Measurements from ENCODE around the gene PLA2G2D. TPM values are rescaled to one million over a fixed set of nuclear protein-coding genes. Genes with fewer than 3 reads are reported as not detected.

The PLA2G2D gene
- 10.1 TPM for polyA plus RNA-seq

GRCh38 chr1:20119347-20119746 is at the start of gene PLA2G2D:
Gene PLA2G2D (minus strand): TSS chr1:20119536. CDS start chr1:20119498, 38 bp downstream.
- H3K4me3 Mint-ChIP-seq, result peak within 1 kb of the TSS; percentile 19 to 92 (median 62)
- no peaks in the 10 kb centered on the region for H3K27me3 Mint-ChIP-seq
- peaks cover 2% of the 10 kb centered on the region for H3K36me3 Mint-ChIP-seq
- H3K27ac Mint-ChIP-seq, result peak within 1 kb of the TSS; percentile 63 to 93 (median 82)
- H3K9me3 Mint-ChIP-seq, result peaks cover 0 to 1% (median 0%) of the 10 kb centered on the region in 3 donors
- H3K4me1 Mint-ChIP-seq, result peaks cover 34 to 47% (median 46%) of the 10 kb centered on the region in 3 donors

GRCh38 chr1:20168564-20169491 is 49.5 kb upstream of the PLA2G2D start:
- peaks cover 2% of the 10 kb centered on the region for H3K36me3 Mint-ChIP-seq
- no peak overlapping the region for H3K4me3 Mint-ChIP-seq
- H3K9me3 Mint-ChIP-seq, result peaks cover 3 to 8% (median 5%) of the 10 kb centered on the region in 3 donors
- H3K27ac Mint-ChIP-seq, result peak overlapping the region in 2 of 3 donors; percentile 20 to 33
- H3K4me1 Mint-ChIP-seq, result peaks cover 4 to 14% (median 8%) of the 10 kb centered on the region in 3 donors
- H3K27me3 Mint-ChIP-seq, result peaks cover 6% of the 10 kb centered on the region

GRCh38 chr1:20167126-20167525 is 47.8 kb upstream of the PLA2G2D start:
- Mint-ChIP-seq H3K27ac (no peak overlapping the region), H3K27me3 (peaks cover 8% of the 10 kb centered on the region), H3K36me3 (peaks cover 2% of the 10 kb centered on the region), H3K9me3 (peaks cover 7 to 22% (median 13%) of the 10 kb centered on the region in 3 donors), H3K4me1 (peaks cover 4 to 11% (median 6%) of the 10 kb centered on the region in 3 donors), H3K4me3 (peak overlapping the region in 1 of 4 donors; percentile 29)

DNA sequence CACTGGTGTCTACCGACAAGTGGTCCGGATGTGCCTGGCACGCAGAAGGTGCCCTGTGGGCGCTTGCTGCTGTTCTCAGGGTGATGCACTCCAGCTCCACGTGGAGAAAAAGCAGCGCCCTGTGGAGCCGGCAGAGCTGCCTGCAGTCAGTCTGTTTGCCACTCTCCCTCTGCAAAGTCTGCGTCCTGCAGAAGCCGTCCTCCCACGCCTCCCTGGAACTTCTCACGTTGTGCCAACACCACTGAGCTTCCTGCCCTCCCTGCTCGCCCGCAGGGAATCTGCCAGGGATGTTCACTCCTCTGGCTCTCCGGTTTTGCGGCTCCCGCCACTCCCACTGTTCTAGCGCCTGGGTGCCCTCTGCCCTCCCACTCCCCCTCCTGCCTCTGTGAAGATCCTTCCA is 46.7 kb upstream of the PLA2G2D start:
- peaks cover 0 to 5% (median 1%) of the 10 kb centered on the region in 3 donors for H3K4me1 Mint-ChIP-seq
- H3K27ac Mint-ChIP-seq, result no peak overlapping the region
- H3K27me3 Mint-ChIP-seq, result peaks cover 8% of the 10 kb centered on the region
- peaks cover 10 to 30% (median 19%) of the 10 kb centered on the region in 3 donors for H3K9me3 Mint-ChIP-seq
- no peak overlapping the region for H3K4me3 Mint-ChIP-seq
- peaks cover 2% of the 10 kb centered on the region for H3K36me3 Mint-ChIP-seq

DNA sequence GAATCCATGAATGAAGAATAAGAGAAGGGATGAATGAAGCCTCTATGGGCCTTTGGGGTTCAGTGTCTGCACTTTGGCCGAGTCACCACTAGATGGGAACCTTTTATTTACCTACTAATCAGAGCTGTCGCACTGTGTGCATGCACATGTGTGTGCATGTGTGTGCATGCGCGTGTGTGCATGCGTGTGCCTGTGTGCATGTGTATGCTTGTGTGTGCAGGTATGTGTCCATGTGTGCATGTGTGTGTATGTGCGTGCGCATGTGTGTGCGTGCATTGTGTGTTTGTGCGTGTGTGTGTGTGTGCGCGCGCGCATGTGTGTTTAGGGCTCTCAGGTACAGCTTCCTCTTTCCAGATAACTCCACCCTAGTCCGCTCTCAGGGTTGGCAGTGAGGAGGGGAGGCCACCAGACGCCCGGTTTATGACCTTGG is 46.2 kb upstream of the PLA2G2D start:
- H3K36me3 Mint-ChIP-seq, result peaks cover 2% of the 10 kb centered on the region
- peaks cover 0 to 5% (median 1%) of the 10 kb centered on the region in 3 donors for H3K4me1 Mint-ChIP-seq
- H3K4me3 Mint-ChIP-seq, result no peak overlapping the region
- H3K9me3 Mint-ChIP-seq, result peaks cover 10 to 31% (median 21%) of the 10 kb centered on the region in 3 donors
- peaks cover 8% of the 10 kb centered on the region for H3K27me3 Mint-ChIP-seq
- peak overlapping the region in 1 of 3 donors; percentile 4 for H3K27ac Mint-ChIP-seq

DNA sequence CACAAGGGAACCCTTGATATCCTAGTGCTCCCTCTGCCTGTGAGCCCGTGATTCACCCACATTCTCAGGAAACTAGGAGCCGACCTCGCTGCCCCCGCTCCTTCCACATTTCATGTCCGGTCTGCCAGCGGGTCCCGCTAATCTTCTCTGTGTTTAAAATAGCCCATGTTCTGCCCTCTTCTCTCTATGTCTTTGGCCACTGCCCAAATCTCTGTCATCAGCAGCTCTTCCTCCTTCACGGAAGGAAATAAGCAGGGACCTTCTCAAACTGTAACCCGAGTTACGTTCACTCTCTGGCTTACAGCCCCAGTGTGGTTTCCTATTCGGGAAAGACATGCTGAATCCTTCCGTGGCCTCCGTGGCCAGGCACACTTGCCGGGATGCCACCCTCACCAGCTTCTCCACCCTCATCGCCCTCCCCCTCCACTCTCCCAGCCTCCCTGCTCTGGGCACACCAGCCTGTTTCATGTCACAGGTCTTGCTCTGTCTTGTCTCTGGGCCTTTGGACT is 45.4 kb upstream of the PLA2G2D start:
- Mint-ChIP-seq H3K9me3 (peaks cover 12 to 31% (median 21%) of the 10 kb centered on the region in 3 donors), H3K36me3 (peaks cover 2% of the 10 kb centered on the region), H3K4me3 (no peak overlapping the region), H3K4me1 (peaks cover 0 to 1% (median 1%) of the 10 kb centered on the region in 3 donors), H3K27me3 (peaks cover 6% of the 10 kb centered on the region), H3K27ac (no peak overlapping the region)

DNA sequence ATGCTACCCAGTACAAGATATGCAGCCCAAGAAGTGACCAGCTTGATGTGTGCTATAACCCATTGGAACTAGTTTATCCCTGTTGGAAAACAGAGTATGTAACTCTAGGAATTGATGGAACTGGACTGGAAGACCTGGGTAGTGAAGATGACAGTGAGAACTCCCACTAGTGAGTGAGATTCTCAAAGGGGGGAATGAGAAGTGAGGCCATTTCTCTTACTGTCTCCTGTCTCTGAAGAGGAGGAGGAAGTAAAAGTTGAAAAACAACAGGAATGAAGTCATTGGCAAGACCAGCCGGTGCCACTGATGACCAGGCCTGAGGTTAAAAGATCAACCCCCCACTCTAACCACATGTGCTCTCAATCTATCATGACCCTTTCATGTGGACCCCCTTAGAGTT is 40.7 kb upstream of the PLA2G2D start:
- Mint-ChIP-seq H3K4me3 (no peak overlapping the region), H3K36me3 (peaks cover 2% of the 10 kb centered on the region), H3K27me3 (peaks cover 2% of the 10 kb centered on the region), H3K4me1 (peaks cover 0 to 3% (median 0%) of the 10 kb centered on the region in 3 donors), H3K9me3 (peaks cover 11 to 38% (median 24%) of the 10 kb centered on the region in 3 donors), H3K27ac (no peak overlapping the region)

- H3K27me3 Mint-ChIP-seq, result peaks cover under 1% of the 10 kb centered on the region
- H3K9me3 Mint-ChIP-seq, result peaks cover 11 to 31% (median 19%) of the 10 kb centered on the region in 3 donors
- H3K4me1 Mint-ChIP-seq, result peaks cover 0 to 9% (median 5%) of the 10 kb centered on the region in 3 donors
- peak overlapping the region in 1 of 4 donors; percentile 17 for H3K4me3 Mint-ChIP-seq
- no peak overlapping the region for H3K27ac Mint-ChIP-seq
- peaks cover 2% of the 10 kb centered on the region for H3K36me3 Mint-ChIP-seq
Measured at GRCh38 chr1:20158358-20159070, 39.2 kb upstream of the PLA2G2D start.

GRCh38 chr1:20154301-20154831 is 35.0 kb upstream of the PLA2G2D start:
- Mint-ChIP-seq H3K36me3 (peaks cover 4% of the 10 kb centered on the region), H3K27me3 (no peaks in the 10 kb centered on the region), H3K27ac (no peak overlapping the region), H3K4me1 (peaks cover 5 to 10% (median 7%) of the 10 kb centered on the region in 3 donors), H3K4me3 (peak overlapping the region in 1 of 4 donors; percentile 71), H3K9me3 (peaks cover 0 to 10% (median 4%) of the 10 kb centered on the region in 3 donors)

DNA sequence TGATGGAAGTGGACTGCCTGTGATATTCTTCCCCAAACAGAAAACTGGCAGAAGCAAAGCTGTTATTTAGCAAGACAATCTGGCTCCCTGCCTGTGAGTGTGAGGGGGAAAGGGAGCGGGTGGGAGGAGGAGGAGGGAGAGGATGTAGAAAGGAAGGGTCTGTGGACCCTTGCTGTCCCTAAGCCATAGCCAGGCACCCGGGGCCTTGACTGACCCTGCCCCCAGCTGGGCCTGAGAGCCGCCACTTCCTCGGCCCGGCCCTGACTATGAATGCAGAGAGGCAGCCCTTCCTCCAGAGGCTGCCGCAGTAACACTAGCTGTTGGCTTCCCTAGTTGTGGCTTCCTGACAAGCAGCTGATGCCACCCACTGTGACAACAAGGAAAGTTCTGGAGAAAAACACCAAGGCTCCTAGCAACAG is 33.7 kb upstream of the PLA2G2D start:
- Mint-ChIP-seq H3K27ac (no peak overlapping the region), H3K4me3 (peak overlapping the region in 1 of 4 donors; percentile 60), H3K9me3 (peaks cover 0 to 3% (median 0%) of the 10 kb centered on the region in 3 donors), H3K27me3 (no peaks in the 10 kb centered on the region), H3K36me3 (peaks cover 4% of the 10 kb centered on the region), H3K4me1 (peaks cover 5 to 10% (median 7%) of the 10 kb centered on the region in 3 donors)

- Mint-ChIP-seq H3K4me3 (peak overlapping the region; percentile 55 to 92 (median 87)), H3K36me3 (peaks cover 4% of the 10 kb centered on the region), H3K4me1 (peaks cover 5 to 10% (median 7%) of the 10 kb centered on the region in 3 donors), H3K9me3 (no peaks in the 10 kb centered on the region), H3K27ac (peak overlapping the region in 1 of 3 donors; percentile 84), H3K27me3 (no peaks in the 10 kb centered on the region)
Measured at GRCh38 chr1:20152599-20152930, 33.2 kb upstream of the PLA2G2D start.

DNA sequence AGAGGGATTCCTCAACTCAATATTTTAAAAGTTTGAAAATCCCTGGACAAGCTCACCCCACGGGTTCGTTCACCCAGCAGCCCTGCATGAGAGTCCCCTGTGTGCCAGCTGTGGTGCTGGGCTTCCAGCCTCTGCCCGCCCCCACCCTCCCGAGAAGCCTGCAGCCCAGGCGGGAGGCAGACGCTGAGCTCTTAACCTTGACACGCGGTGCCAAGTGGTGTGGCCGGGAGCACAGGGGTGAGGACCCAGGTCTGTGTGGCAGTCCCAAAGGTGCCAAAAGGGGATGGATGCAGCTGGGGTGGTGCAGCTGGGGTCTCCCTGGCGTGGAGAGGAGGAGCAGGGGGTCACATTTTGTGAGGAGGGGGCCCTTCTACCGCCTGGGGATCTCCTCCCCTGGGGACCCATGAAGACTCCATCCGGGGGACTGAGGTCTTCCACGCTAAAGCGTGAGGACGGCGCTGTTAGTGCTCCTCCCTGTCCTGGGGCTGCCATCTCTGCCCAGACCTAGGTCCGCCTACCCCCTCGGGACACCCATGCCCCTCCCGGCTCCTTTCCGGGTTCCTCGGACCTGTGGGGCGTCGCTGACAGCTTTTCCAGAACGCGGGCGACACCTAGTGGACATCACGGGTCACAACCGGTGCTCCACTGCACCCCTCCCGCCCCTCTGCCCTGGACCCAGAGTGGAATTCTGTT is 32.7 kb upstream of the PLA2G2D start:
- peaks cover 5 to 10% (median 7%) of the 10 kb centered on the region in 3 donors for H3K4me1 Mint-ChIP-seq
- H3K27me3 Mint-ChIP-seq, result no peaks in the 10 kb centered on the region
- H3K4me3 Mint-ChIP-seq, result peak overlapping the region; percentile 55 to 92 (median 87)
- peak overlapping the region in 1 of 3 donors; percentile 84 for H3K27ac Mint-ChIP-seq
- no peaks in the 10 kb centered on the region for H3K9me3 Mint-ChIP-seq
- peaks cover 4% of the 10 kb centered on the region for H3K36me3 Mint-ChIP-seq

GRCh38 chr1:20150969-20151368 is 31.6 kb upstream of the PLA2G2D start:
- Mint-ChIP-seq H3K4me1 (peaks cover 5 to 9% (median 7%) of the 10 kb centered on the region in 3 donors), H3K4me3 (peak overlapping the region in 1 of 4 donors; percentile 23), H3K27me3 (no peaks in the 10 kb centered on the region), H3K36me3 (peaks cover 4% of the 10 kb centered on the region), H3K9me3 (no peaks in the 10 kb centered on the region), H3K27ac (no peak overlapping the region)

DNA sequence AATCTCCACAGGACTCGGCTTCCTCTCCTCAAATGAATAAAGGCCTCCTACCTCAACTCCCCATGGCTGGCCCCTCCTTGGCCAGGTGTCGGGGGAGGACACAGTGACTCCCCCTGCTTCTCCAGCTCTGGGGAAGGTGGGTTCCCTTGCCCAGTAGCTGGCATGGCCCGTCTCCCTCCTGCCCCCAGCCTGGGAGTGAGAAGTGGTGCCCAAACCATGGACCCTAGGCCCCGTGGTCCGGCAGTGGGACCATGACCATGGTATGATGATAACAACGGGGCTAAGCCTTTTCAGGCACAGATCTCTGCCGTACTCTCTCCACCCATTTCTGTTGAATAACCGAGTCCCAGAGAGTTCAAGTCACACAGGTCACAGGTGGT is 31.0 kb upstream of the PLA2G2D start:
- no peaks in the 10 kb centered on the region for H3K9me3 Mint-ChIP-seq

More for the DNA sequence above, 31.0 kb upstream of the PLA2G2D start:
- Mint-ChIP-seq H3K27ac (no peak overlapping the region), H3K4me3 (no peak overlapping the region), H3K27me3 (no peaks in the 10 kb centered on the region), H3K36me3 (peaks cover 4% of the 10 kb centered on the region), H3K4me1 (peaks cover 5 to 8% (median 7%) of the 10 kb centered on the region in 3 donors)

Data from IgD-negative memory B cell (primary cell).